CD4-positive, alpha-beta memory T cell (primary cell): ENCODE measurements around the gene NAP1L4. TPM values are rescaled to one million over a fixed set of nuclear protein-coding genes. Genes with fewer than 3 reads are reported as not detected.

Experiments used
- CTCF ChIA-PET: fragments of 350-600 bp; sonication (Branson Sonifier 250); formaldehyde crosslinking; loops from one replicate; lab custom pipeline; 2021; ENCODE audit warnings: inconsistent platforms; ENCODE audit not compliant: partially characterized antibody; lab: Charles Lee
- POLR2A ChIA-PET: fragments of 350-600 bp; sonication (Branson Sonifier 250); formaldehyde crosslinking; loops from one replicate; lab custom pipeline; 2021; ENCODE audit not compliant: partially characterized antibody; lab: Charles Lee
- DNase-seq, 5 donors: peaks; one replicate each; pipeline versions ENCODE4 v3.0.0 to v3.0.0-alpha.2; 2020 to 2022; ENCODE audit warnings: mixed read lengths in 1 of 5
- H3K27ac ChIP-seq: one replicate; pipeline ENCODE4 v1.7.0; 2013; ENCODE audit warnings: low read depth, low read length
- H3K27me3 ChIP-seq: 2 replicates; pipeline ENCODE4 v1.7.0; 2013; ENCODE audit warnings: mild to moderate bottlenecking, low read length, moderate library complexity; ENCODE audit not compliant: insufficient read depth
- H3K36me3 ChIP-seq: 2 replicates; pipeline ENCODE4 v1.7.0; 2013; ENCODE audit warnings: mild to moderate bottlenecking, low read length, moderate library complexity; ENCODE audit not compliant: insufficient read depth
- H3K4me1 ChIP-seq: 2 replicates; pipeline ENCODE4 v1.7.0; 2013; ENCODE audit warnings: mild to moderate bottlenecking, low read length, moderate library complexity; ENCODE audit not compliant: insufficient read depth
- H3K4me3 ChIP-seq, 2 donors: one replicate each; pipeline ENCODE4 v1.7.0; 2013; ENCODE audit warnings: low read length in 2 of 2, mild to moderate bottlenecking in 1 of 2
- H3K9me3 ChIP-seq, 2 donors: one replicate each; pipeline ENCODE4 v1.7.0; 2013; ENCODE audit warnings: low read length in 2 of 2, control low read depth in 1 of 2; ENCODE audit not compliant: control insufficient read depth in 1 of 2
- H3K27ac Mint-ChIP-seq, 7 donors: one replicate each; pipeline ENCODE4 v1.8.0; 2020 to 2021; ENCODE audit warnings: mixed read lengths in 7 of 7, mild to moderate bottlenecking in 6 of 7, inconsistent platforms in 3 of 7, moderate library complexity in 3 of 7
- H3K27me3 Mint-ChIP-seq, 2 donors: one replicate each; pipeline ENCODE4 v1.8.0; 2020 to 2021; ENCODE audit warnings: mixed read lengths in 2 of 2
- H3K36me3 Mint-ChIP-seq, 2 donors: one replicate each; pipeline ENCODE4 v1.8.0; 2020 to 2021; ENCODE audit warnings: mixed read lengths in 2 of 2, inconsistent platforms in 1 of 2, mild to moderate bottlenecking in 1 of 2
- H3K4me1 Mint-ChIP-seq, 4 donors: one replicate each; pipeline ENCODE4 v1.8.0; 2020 to 2021; ENCODE audit warnings: mixed read lengths in 4 of 4, mild to moderate bottlenecking in 1 of 4
- H3K4me3 Mint-ChIP-seq, 8 donors: one replicate each; pipeline ENCODE4 v1.8.0; 2020 to 2021; ENCODE audit warnings: mixed read lengths in 8 of 8, mild to moderate bottlenecking in 7 of 8, moderate library complexity in 6 of 8, inconsistent platforms in 3 of 8
- H3K9me3 Mint-ChIP-seq, 8 donors: one replicate each; pipeline ENCODE4 v1.8.0; 2020 to 2021; ENCODE audit warnings: mixed read lengths in 8 of 8, mild to moderate bottlenecking in 5 of 8, inconsistent platforms in 3 of 8, moderate library complexity in 1 of 8
- intact Hi-C: fragments of 100-400 bp; cut with micrococcal nuclease; formaldehyde crosslinking; loops from one replicate; pipeline ENCODE4 v1.15.1; 2023
- polyA plus RNA-seq, 2 donors: library from polyadenylated mRNA; unstranded; fragments of 300-500 nt; fragmentation: Illumina TruSeq; gene quantifications; one replicate each; pipeline ENCODE4 v1.2.3, GENCODE V29; 2021
- total RNA-seq, 2 experiments: library from RNA; stranded (reverse); gene quantifications; one replicate each; pipeline ENCODE4 v1.2.3, GENCODE V29; 2021

NAP1L4 gene
- total and polyA plus RNA-seq, 4 experiments from 2014 or later = 153 to 303 (median 230) TPM

- H3K36me3 ChIP-seq = peaks cover 46% of the 10 kb centered on the region
- no peak overlapping the region for H3K4me3 ChIP-seq
- no peak overlapping the region for H3K27ac ChIP-seq
- no peak for DNase-seq
- peaks cover 37% of the 10 kb centered on the region for H3K4me1 ChIP-seq
- Mint-ChIP-seq H3K27me3 (no peaks in the 10 kb centered on the region), H3K4me1 (peaks cover 28 to 59% (median 34%) of the 10 kb centered on the region in 4 donors), H3K36me3 (peaks cover 25 to 64% of the 10 kb centered on the region in 2 donors), H3K4me3 (peak overlapping the region in 1 of 8 donors; percentile 25), H3K9me3 (no peaks in the 10 kb centered on the region), H3K27ac (peak overlapping the region in 1 of 7 donors; percentile 56)
- ChIA-PET POLR2A (no interaction called here), CTCF (interaction anchor here (1.1 to 3.4 kb wide), 9 partner anchors 9 to 487 kb away, joined by 3 to 49 read pairs (median 10); partner anchors contain the start of gene PHLDA2)
- intact Hi-C loops = loop anchor here (2.0 kb wide), 1 partner anchor 487 kb away; no protein-coding TSS in a partner anchor
- H3K9me3 ChIP-seq = no peaks in the 10 kb centered on the region
- H3K27me3 ChIP-seq = no peaks in the 10 kb centered on the region
Measured at GRCh38 chr11:3020011-3020410, 27.9 kb upstream of the NAP1L4 start.

GRCh38 chr11:3018596-3018995 is 26.5 kb upstream of the NAP1L4 start:
- H3K27me3 Mint-ChIP-seq = no peaks in the 10 kb centered on the region
- Histone ChIP-seq H3K4me1 (peaks cover 51% of the 10 kb centered on the region), H3K36me3 (peaks cover 41% of the 10 kb centered on the region), H3K4me3 (no peak overlapping the region), H3K27me3 (no peaks in the 10 kb centered on the region), H3K27ac (no peak overlapping the region), H3K9me3 (no peaks in the 10 kb centered on the region)
- H3K4me1 Mint-ChIP-seq = peaks cover 34 to 73% (median 47%) of the 10 kb centered on the region in 4 donors
- intact Hi-C loops = no loop called here
- no peak overlapping the region for H3K4me3 Mint-ChIP-seq
- peaks cover 25 to 71% of the 10 kb centered on the region in 2 donors for H3K36me3 Mint-ChIP-seq
- peak overlapping the region in 5 of 7 donors; percentile 24 to 79 (median 52) for H3K27ac Mint-ChIP-seq
- ChIA-PET CTCF (interaction anchor here (1.1 to 3.4 kb wide), 2 partner anchors 19 to 43 kb away, joined by 3 to 49 read pairs; no protein-coding TSS in a partner anchor), POLR2A (no interaction called here)
- no peaks in the 10 kb centered on the region for H3K9me3 Mint-ChIP-seq
- no peak for DNase-seq

- Mint-ChIP-seq H3K4me1 (peaks cover 20 to 68% (median 35%) of the 10 kb centered on the region in 4 donors), H3K9me3 (no peaks in the 10 kb centered on the region), H3K27ac (peak overlapping the region; percentile 59 to 87 (median 68)), H3K27me3 (no peaks in the 10 kb centered on the region), H3K4me3 (peak overlapping the region in 2 of 8 donors; percentile 26 to 61), H3K36me3 (peaks cover 18 to 59% of the 10 kb centered on the region in 2 donors)
- peaks cover 47% of the 10 kb centered on the region for H3K4me1 ChIP-seq
- H3K27ac ChIP-seq = no peak overlapping the region
- no peaks in the 10 kb centered on the region for H3K9me3 ChIP-seq
- H3K27me3 ChIP-seq = no peaks in the 10 kb centered on the region
- intact Hi-C loops = no loop called here
- ChIA-PET POLR2A (interaction anchor here (6.9 kb wide), 1 partner anchor 27 kb away, joined by 178 read pairs; the partner anchor contains the start of gene NAP1L4), CTCF (interaction anchor here (1.4 kb wide), 1 partner anchor 21 kb away, joined by 4 read pairs; no protein-coding TSS in a partner anchor)
- no peak overlapping the region for H3K4me3 ChIP-seq
- H3K36me3 ChIP-seq = peaks cover 43% of the 10 kb centered on the region
- no peak for DNase-seq
Measured at GRCh38 chr11:3016861-3017260, 24.7 kb upstream of the NAP1L4 start.

GRCh38 chr11:3015796-3016195 is 23.7 kb upstream of the NAP1L4 start:
- Histone ChIP-seq H3K9me3 (no peaks in the 10 kb centered on the region), H3K27me3 (no peaks in the 10 kb centered on the region), H3K27ac (peak overlapping the region; percentile 39), H3K4me1 (peaks cover 49% of the 10 kb centered on the region), H3K4me3 (no peak overlapping the region), H3K36me3 (peaks cover 48% of the 10 kb centered on the region)
- ChIA-PET POLR2A (interaction anchor here (0.5 to 6.9 kb wide), 7 partner anchors 26 to 114 kb away, joined by 3 to 178 read pairs (median 9); partner anchors contain the start of genes CARS1 and NAP1L4), CTCF (interaction anchor here (0.9 to 4.2 kb wide), 8 partner anchors 20 to 483 kb away, joined by 3 to 37 read pairs (median 8); no protein-coding TSS in a partner anchor)
- H3K27me3 Mint-ChIP-seq = no peaks in the 10 kb centered on the region
- no peaks in the 10 kb centered on the region for H3K9me3 Mint-ChIP-seq
- DNase-seq = no peak
- peak overlapping the region in 2 of 8 donors; percentile 47 to 84 for H3K4me3 Mint-ChIP-seq
- intact Hi-C loops = no loop called here
- H3K36me3 Mint-ChIP-seq = peaks cover 18 to 63% of the 10 kb centered on the region in 2 donors
- H3K4me1 Mint-ChIP-seq = peaks cover 17 to 70% (median 37%) of the 10 kb centered on the region in 4 donors
- peak overlapping the region in 6 of 7 donors; percentile 24 to 95 (median 30) for H3K27ac Mint-ChIP-seq

- Mint-ChIP-seq H3K36me3 (peaks cover 12 to 61% of the 10 kb centered on the region in 2 donors), H3K9me3 (no peaks in the 10 kb centered on the region), H3K27ac (peak overlapping the region; percentile 85 to 95 (median 90)), H3K27me3 (no peaks in the 10 kb centered on the region), H3K4me1 (peaks cover 19 to 74% (median 36%) of the 10 kb centered on the region in 4 donors), H3K4me3 (peak overlapping the region; percentile 43 to 84 (median 72))
- ChIA-PET POLR2A (interaction anchor here (0.6 to 6.9 kb wide), 27 partner anchors 11 to 1426 kb away, joined by 3 to 178 read pairs (median 6); partner anchors contain the start of genes C11orf21, CARS1, NAP1L4 and PHLDA2), CTCF (interaction anchor here (1.0 to 4.2 kb wide), 14 partner anchors 21 to 484 kb away, joined by 3 to 37 read pairs (median 7); partner anchors contain the start of genes NAP1L4 and PHLDA2)
- H3K4me3 ChIP-seq = peak overlapping the region; percentile 3 to 5
- peaks cover 51% of the 10 kb centered on the region for H3K4me1 ChIP-seq
- no peak for DNase-seq
- no peaks in the 10 kb centered on the region for H3K27me3 ChIP-seq
- no peaks in the 10 kb centered on the region for H3K9me3 ChIP-seq
- peaks cover 47% of the 10 kb centered on the region for H3K36me3 ChIP-seq
- peak overlapping the region; percentile 39 for H3K27ac ChIP-seq
- intact Hi-C loops = loop anchor here (1.0 kb wide), 2 partner anchors 23 to 27 kb away; partner anchors contain the start of gene NAP1L4
Measured at GRCh38 chr11:3014943-3015342, 22.8 kb upstream of the NAP1L4 start.

GRCh38 chr11:3014057-3014938 is 22.2 kb upstream of the NAP1L4 start:
- CTCF ChIA-PET = interaction anchor here (1.0 to 4.2 kb wide), 15 partner anchors 21 to 483 kb away, joined by 3 to 37 read pairs (median 6); partner anchors contain the start of genes NAP1L4 and PHLDA2
- Histone ChIP-seq H3K4me3 (peak overlapping the region in 1 of 2 donors; percentile 11), H3K27ac (peak overlapping the region; percentile 39), H3K4me1 (peaks cover 51% of the 10 kb centered on the region), H3K36me3 (peaks cover 44% of the 10 kb centered on the region), H3K27me3 (no peaks in the 10 kb centered on the region), H3K9me3 (no peaks in the 10 kb centered on the region)
- H3K27ac Mint-ChIP-seq = peak overlapping the region; percentile 85 to 95 (median 90)
- peaks cover 21 to 74% (median 37%) of the 10 kb centered on the region in 4 donors for H3K4me1 Mint-ChIP-seq
- intact Hi-C loops = loop anchor here (1.0 kb wide), 2 partner anchors 22 to 26 kb away; partner anchors contain the start of gene NAP1L4
- POLR2A ChIA-PET = interaction anchor here (0.6 to 6.9 kb wide), 30 partner anchors 8 to 1425 kb away, joined by 3 to 178 read pairs (median 5); partner anchors contain the start of genes C11orf21, CARS1, NAP1L4 and PHLDA2
- no peaks in the 10 kb centered on the region for H3K27me3 Mint-ChIP-seq
- peaks cover 13 to 62% of the 10 kb centered on the region in 2 donors for H3K36me3 Mint-ChIP-seq
- peak; percentile 88 to 93 (median 90) for DNase-seq
- H3K4me3 Mint-ChIP-seq = peak overlapping the region; percentile 43 to 84 (median 74)
- H3K9me3 Mint-ChIP-seq = no peaks in the 10 kb centered on the region
